ENCODE data around the gene DYNC2I2.

DNA sequence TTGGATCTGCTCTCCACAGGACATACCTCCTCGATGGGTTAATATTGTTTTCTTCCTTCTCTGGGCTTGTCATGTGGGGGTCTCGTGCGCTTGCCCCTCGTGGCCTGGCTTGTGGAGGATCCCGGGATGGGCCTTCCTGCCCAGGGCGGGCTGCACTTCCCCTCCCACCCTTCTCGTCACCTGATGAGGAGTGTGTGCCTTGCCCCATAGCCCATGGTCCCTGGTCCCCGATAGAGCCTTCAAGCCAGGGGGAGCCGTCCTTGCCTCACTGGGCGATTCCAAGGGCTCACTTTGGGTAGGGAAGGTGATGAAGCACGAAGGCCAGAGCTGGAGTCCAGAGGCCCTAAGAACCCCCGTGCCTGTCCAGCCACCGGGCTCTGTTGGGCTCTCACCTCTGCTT, 28.7 kb downstream of the DYNC2I2 start:
- TF ChIP-seq POLR2A (IDR thresholded peaks at IDR 0.05), result no peak
- TF ChIP-seq, protein P1, sequence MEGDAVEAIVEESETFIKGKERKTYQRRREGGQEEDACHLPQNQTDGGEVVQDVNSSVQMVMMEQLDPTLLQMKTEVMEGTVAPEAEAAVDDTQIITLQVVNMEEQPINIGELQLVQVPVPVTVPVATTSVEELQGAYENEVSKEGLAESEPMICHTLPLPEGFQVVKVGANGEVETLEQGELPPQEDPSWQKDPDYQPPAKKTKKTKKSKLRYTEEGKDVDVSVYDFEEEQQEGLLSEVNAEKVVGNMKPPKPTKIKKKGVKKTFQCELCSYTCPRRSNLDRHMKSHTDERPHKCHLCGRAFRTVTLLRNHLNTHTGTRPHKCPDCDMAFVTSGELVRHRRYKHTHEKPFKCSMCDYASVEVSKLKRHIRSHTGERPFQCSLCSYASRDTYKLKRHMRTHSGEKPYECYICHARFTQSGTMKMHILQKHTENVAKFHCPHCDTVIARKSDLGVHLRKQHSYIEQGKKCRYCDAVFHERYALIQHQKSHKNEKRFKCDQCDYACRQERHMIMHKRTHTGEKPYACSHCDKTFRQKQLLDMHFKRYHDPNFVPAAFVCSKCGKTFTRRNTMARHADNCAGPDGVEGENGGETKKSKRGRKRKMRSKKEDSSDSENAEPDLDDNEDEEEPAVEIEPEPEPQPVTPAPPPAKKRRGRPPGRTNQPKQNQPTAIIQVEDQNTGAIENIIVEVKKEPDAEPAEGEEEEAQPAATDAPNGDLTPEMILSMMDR (IDR thresholded peaks at IDR 0.05), result no peak

All from uterus (tissue), 2 donors.